ENCODE measurements around the gene PCNA. TPM values are rescaled to one million over a fixed set of nuclear protein-coding genes. Genes with fewer than 3 reads are reported as not detected.

The PCNA gene
- total and polyA plus RNA-seq, 10 of the 15 experiments (the other 5 are each of a cell fraction or from before 2014, with no cell fraction given): 389 to 694 (median 540) TPM

DNA sequence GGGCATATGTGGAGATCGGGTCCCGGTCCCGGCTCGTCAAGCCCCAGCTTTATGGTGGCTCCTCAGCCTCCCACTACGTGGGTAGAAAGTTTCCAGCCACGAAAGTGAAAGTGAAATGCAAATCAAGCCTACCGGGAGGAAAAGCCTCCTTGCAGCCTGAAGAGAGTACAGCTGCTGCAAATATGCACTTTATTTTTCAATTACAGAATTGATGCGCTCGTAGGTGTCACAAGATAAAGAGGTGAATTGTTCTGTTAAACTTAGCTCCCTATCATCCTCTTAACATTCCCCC lies 373 bp upstream of the PCNA start (continued):
- TF ChIP-seq TARDBP (IDR thresholded peaks at IDR 0.05; ENCODE audit: borderline replicate concordance): no peak
- TF ChIP-seq FOXK2 (IDR thresholded peaks at IDR 0.05): no peak
- TF ChIP-seq RBBP5 (conservative IDR thresholded peaks at IDR 0.05): no peak
- TF ChIP-seq NFXL1 (IDR thresholded peaks at IDR 0.05; ENCODE audit: borderline replicate concordance): no peak
- TF ChIP-seq CEBPZ (IDR thresholded peaks at IDR 0.05; ENCODE audit: low read depth, low read length): no peak
- TF ChIP-seq EED (IDR thresholded peaks at IDR 0.05; ENCODE audit: low read depth): peak; percentile 40; the same call in 1 of the 2 replicates
- TF ChIP-seq E4F1 (IDR thresholded peaks at IDR 0.05; ENCODE audit: borderline replicate concordance, partially characterized antibody): no peak
- TF ChIP-seq BACH1 (IDR thresholded peaks at IDR 0.05; ENCODE audit: borderline replicate concordance): no peak
- TF ChIP-seq HCFC1 (IDR thresholded peaks at IDR 0.05; ENCODE audit: low read length): peak; percentile 24; the same call in 1 of the 2 replicates
- 0 out of 4 replicates have a peak, but pooled peaks of 1 of the 2 experiments have one; percentile 22 for TF ChIP-seq ETV6 (conservative IDR thresholded peaks at IDR 0.05 in 1 of 2, IDR thresholded peaks at IDR 0.05 in 1 of 2; ENCODE audit: borderline replicate concordance in 1 of 2, low read depth in 1 of 2)
- TF ChIP-seq PRDM15 (CRISPR knock-in tag; IDR thresholded peaks at IDR 0.05): no peak
- 0 out of 2 replicates have a peak, but pooled peaks have one; percentile 51 for TF ChIP-seq POLR2AphosphoS2 (IDR thresholded peaks at IDR 0.05; ENCODE audit: low read depth, low read length)
- no peak for TF ChIP-seq E2F4 (IDR thresholded peaks at IDR 0.05; ENCODE audit: low read depth, low read length)
- TF ChIP-seq SMC3 (IDR thresholded peaks at IDR 0.05; ENCODE audit: borderline replicate concordance, low read length): no peak
- TF ChIP-seq DPF2 (IDR thresholded peaks at IDR 0.05): 0 out of 2 replicates have a peak, but pooled peaks have one; percentile 10
- TF ChIP-seq RUNX3 (IDR thresholded peaks at IDR 0.05; ENCODE audit: low read length): peak; percentile 59; the same call in 1 of the 2 replicates
- TF ChIP-seq BHLHE40 (IDR thresholded peaks at IDR 0.05; ENCODE audit: borderline replicate concordance in 1 of 2, low read depth in 2 of 2, low read length in 1 of 2): peak in 1 of 2 experiments; percentile 3; a peak in 1 of 4 replicates
- TF ChIP-seq ATF7 (IDR thresholded peaks at IDR 0.05; ENCODE audit: low read depth): peak; percentile 35; the same call in 1 of the 2 replicates
- no peak for TF ChIP-seq SREBF1 (IDR thresholded peaks at IDR 0.05; ENCODE audit: low read length)
- peak; percentile 6; the same call in 1 of the 2 replicates for TF ChIP-seq PML (IDR thresholded peaks at IDR 0.05; ENCODE audit: low read length)
- no peak for TF ChIP-seq SUZ12 (IDR thresholded peaks at IDR 0.05; ENCODE audit: unreplicated experiment)
- no peak for TF ChIP-seq MXI1 (IDR thresholded peaks at IDR 0.05; ENCODE audit: low read depth, low read length)
